GM12878 (cell line): Measurements from ENCODE around the gene UBASH3A. TPM values are rescaled to one million over a fixed set of nuclear protein-coding genes. Genes with fewer than 3 reads are reported as not detected.

Experiments
- ATAC-seq: fragments of 200-7000 bp; cut with Tn5 transposase; 3 replicates; pipeline ENCODE4 v1.9.1; 2020; ENCODE audit warnings: mild to moderate bottlenecking, moderate library complexity
- BruUV-seq: library from RNA; stranded (reverse); fragments of 400-500 nt; replicated peaks from 2 replicates; lab custom pipeline; 2021; lab: Mats Ljungman, UMichigan
- CTCF ChIA-PET: fragments of 300-600 bp; sonication (Branson Sonifier 250); formaldehyde crosslinking; extraction: SDS; loops from one replicate; lab custom pipeline; 2021; ENCODE audit warnings: inconsistent platforms; lab: Yijun Ruan, JAX
- POLR2A ChIA-PET: fragments of 350-600 bp; formaldehyde crosslinking; extraction: SDS; loops from one replicate; lab custom pipeline; 2021; ENCODE audit warnings: inconsistent platforms; lab: Charles Lee
- RAD21 ChIA-PET: fragments of 300-600 bp; sonication (Branson Sonifier 250); formaldehyde crosslinking; loops from one replicate; lab custom pipeline; 2023; ENCODE audit warnings: antibody characterized with exemption; ENCODE audit not compliant: unreplicated experiment; lab: Charles Lee
- SMC1A ChIA-PET: fragments of 300-600 bp; sonication (Branson Sonifier 250); formaldehyde crosslinking; loops from one replicate; lab custom pipeline; 2023; ENCODE audit not compliant: unreplicated experiment, uncharacterized antibody; lab: Charles Lee
- DNase-seq: peaks from one replicate; pipeline ENCODE4 v3.0.0-alpha.2; 2011; ENCODE audit warnings: low read depth, low spot score
- FAIRE-seq: peaks from 3 replicates; lab custom pipeline; 2011; peaks lifted over from hg19 to GRCh38; lab: Jason Lieb, UNC
- H2AFZ ChIP-seq: 2 replicates; pipeline ENCODE4 v1.6.0; 2011; ENCODE audit warnings: low read depth, low read length, control low read depth; ENCODE audit not compliant: control insufficient read depth
- H3K27ac ChIP-seq: 2 replicates; pipeline ENCODE4 v1.5.1; 2011; ENCODE audit warnings: control low read depth; ENCODE audit not compliant: control insufficient read depth, insufficient read depth
- H3K27me3 ChIP-seq, 2 experiments: replicated peaks in 1 of 2; 2 replicates each; pipeline versions ENCODE4 v1.6.0 to v1.6.1; 2011; ENCODE audit warnings: low read length in 1 of 2; ENCODE audit not compliant: control insufficient read depth in 2 of 2, insufficient read depth in 2 of 2
- H3K36me3 ChIP-seq, 2 experiments: 2 replicates each; pipeline ENCODE4 v1.5.1; 2011; ENCODE audit warnings: low read length in 1 of 2; ENCODE audit not compliant: control insufficient read depth in 2 of 2, insufficient read depth in 2 of 2
- H3K4me1 ChIP-seq: 2 replicates; pipeline ENCODE4 v1.6.1; 2011; ENCODE audit warnings: mild to moderate bottlenecking, low read length, moderate library complexity, mixed read lengths; ENCODE audit not compliant: control insufficient read depth, insufficient read depth
- H3K4me2 ChIP-seq: 2 replicates; pipeline ENCODE4 v1.6.0; 2011; ENCODE audit warnings: control low read depth; ENCODE audit not compliant: control insufficient read depth, insufficient read depth
- H3K4me3 ChIP-seq: fragments of 200-600 bp; sonication (generic); 2 replicates; pipeline ENCODE4 v1.5.1; 2016
- H3K79me2 ChIP-seq: 2 replicates; pipeline ENCODE4 v1.6.0; 2011; ENCODE audit warnings: low read length; ENCODE audit not compliant: control insufficient read depth, insufficient read depth
- H3K9ac ChIP-seq: 2 replicates; pipeline ENCODE4 v1.8.0; 2011; ENCODE audit warnings: low read length, control low read depth, mixed read lengths; ENCODE audit not compliant: control insufficient read depth, insufficient read depth
- H3K9me3 ChIP-seq: replicated peaks from 3 replicates; pipeline ENCODE4 v1.5.1; 2011; ENCODE audit warnings: mild to moderate bottlenecking, low read length; ENCODE audit not compliant: control insufficient read depth, insufficient read depth
- H4K20me1 ChIP-seq: 2 replicates; pipeline ENCODE4 v1.6.0; 2011; ENCODE audit not compliant: control insufficient read depth, insufficient read depth
- ATF3 ChIP-seq: IDR thresholded peaks from 2 replicates; pipeline ENCODE4 v1.6.1; 2011; ENCODE audit warnings: low read depth, mild to moderate bottlenecking, low read length, moderate library complexity, borderline replicate concordance; ENCODE audit errors: extremely low read depth
- CREM ChIP-seq: IDR thresholded peaks from 2 replicates; pipeline ENCODE4 v1.6.1; 2014; ENCODE audit warnings: antibody characterized with exemption, low read depth
- FOXM1 ChIP-seq: IDR thresholded peaks from 2 replicates; pipeline ENCODE4 v1.6.1; 2012; ENCODE audit warnings: low read depth, mild to moderate bottlenecking, inconsistent platforms, low read length, moderate library complexity
- HDGF ChIP-seq: fragments of 450-650 bp; IDR thresholded peaks from 2 replicates; pipeline ENCODE4 v1.6.1; 2016; ENCODE audit warnings: antibody characterized with exemption
- JUND ChIP-seq: IDR thresholded peaks from 2 replicates; pipeline ENCODE4 v1.6.1; 2012; ENCODE audit warnings: low read depth, mild to moderate bottlenecking, low read length, improper control_type of control experiment, moderate library complexity
- MEF2B ChIP-seq: fragments of 450-650 bp; IDR thresholded peaks from 2 replicates; pipeline ENCODE4 v1.6.1; 2018; ENCODE audit warnings: mild to moderate bottlenecking, moderate library complexity; ENCODE audit not compliant: partially characterized antibody, poor library complexity, severe bottlenecking
- NR2C1 ChIP-seq: fragments of 450-650 bp; IDR thresholded peaks from 2 replicates; pipeline ENCODE4 v1.6.1; 2017; ENCODE audit warnings: antibody characterized with exemption, mild to moderate bottlenecking, moderate library complexity
- PAX8 ChIP-seq: fragments of 450-650 bp; IDR thresholded peaks from 2 replicates; pipeline ENCODE4 v1.6.1; 2017; ENCODE audit warnings: mild to moderate bottlenecking, moderate library complexity
- POU2F2 ChIP-seq: IDR thresholded peaks from 3 replicates; pipeline ENCODE4 v1.6.1; 2011; ENCODE audit warnings: low read depth, mild to moderate bottlenecking, low read length, borderline replicate concordance
- SKIL ChIP-seq: fragments of 450-650 bp; IDR thresholded peaks from 2 replicates; pipeline ENCODE4 v1.6.1; 2017; ENCODE audit warnings: mild to moderate bottlenecking, low read depth, inconsistent platforms; ENCODE audit not compliant: poor library complexity, severe bottlenecking
- SREBF1 ChIP-seq: IDR thresholded peaks from 2 replicates; pipeline ENCODE4 v1.6.1; 2012; ENCODE audit warnings: mild to moderate bottlenecking, low read length
- WGBS: methylation state at CpG from one replicate; pipeline ENCODE4 v1.1.6; 2016; ENCODE audit warnings: low lambda C conversion rate; ENCODE audit not compliant: insufficient replicate concordance, insufficient coverage; ENCODE audit errors: missing lambda C conversion rate; 5-methylcytosine and 5-hydroxymethylcytosine counted together
- in situ Hi-C: fragments of 300-500 bp; cut with MboI; formaldehyde crosslinking; loops from 9 replicates; pipeline ENCODE4 v1.14.3; 2018; ENCODE audit warnings: mixed read lengths
- intact Hi-C: fragments of 100-400 bp; cut with micrococcal nuclease; formaldehyde crosslinking; loops from one replicate; pipeline ENCODE4 v1.14.2; 2022; ENCODE audit not compliant: unreplicated experiment
- polyA plus RNA-seq, 11 experiments: library from polyadenylated mRNA; depleted of rRNA in 4 of 11; unstranded in 6 of 11; stranded (reverse) in 5 of 11; fragments of >200 nt; fragmentation: Nextera tagmentation in 4 of 11; fragmentation: Illumina TruSeq in 1 of 11; extraction: Ambion mirVana in 4 of 11; extraction: Trizol in 1 of 11; gene quantifications; 1 replicate in 1 of 11; 2 replicates in 10 of 11; pipeline versions ENCODE4 v1.2.1 to v1.2.3, GENCODE V29; 2011 to 2016; ENCODE audit warnings: inconsistent platforms in 2 of 11, missing spikeins in 2 of 11, low read depth in 1 of 11
- total RNA-seq, 4 experiments: library from RNA; depleted of rRNA in 3 of 4; stranded (reverse); fragments of >200 nt in 3 of 4; fragmentation: Illumina TruSeq in 1 of 4; extraction: Trizol in 1 of 4; gene quantifications; 2 replicates each; pipeline versions ENCODE4 v1.2.1 to v1.2.3, GENCODE V29; 2013 to 2021

Gene UBASH3A
- total and polyA plus RNA-seq, 10 of the 15 experiments (the other 5 are each of a cell fraction or from before 2014, with no cell fraction given), result 0.04 to 0.39 (median 0.23) TPM; not detected in 1

GRCh38 chr21:42490720-42491119 lies 87.0 kb downstream of the UBASH3A start (continued):
- TF ChIP-seq JUND (no peak), CREM (no peak), SKIL (no peak)

GRCh38 chr21:42491328-42491727 lies 87.6 kb downstream of the UBASH3A start:
- ATAC-seq, result no peak
- intact Hi-C loops, result no loop called here
- no peak for TF ChIP-seq POU2F2
- TF ChIP-seq MEF2B, result no peak
- no peak for TF ChIP-seq FOXM1
- TF ChIP-seq NR2C1, result no peak
- TF ChIP-seq ATF3, result no peak
- no peak for TF ChIP-seq SREBF1
- TF ChIP-seq HDGF, result no peak
- TF ChIP-seq JUND, result no peak
- TF ChIP-seq PAX8, result no peak

More at GRCh38 chr21:42491328-42491727, 87.6 kb downstream of the UBASH3A start:
- Histone ChIP-seq H3K9me3 (no peaks in the 10 kb centered on the region; the same call in 2 of the 3 replicates), H3K4me3 (no peak overlapping the region), H3K4me2 (no peak overlapping the region), H3K27me3 (no peaks in the 10 kb centered on the region), H3K36me3 (no peaks in the 10 kb centered on the region), H3K79me2 (no peaks in the 10 kb centered on the region), H2AFZ (no peak overlapping the region), H3K4me1 (peaks cover 9% of the 10 kb centered on the region), H3K27ac (no peak overlapping the region), H3K9ac (no peak overlapping the region), H4K20me1 (no peaks in the 10 kb centered on the region)
- ChIA-PET CTCF (interaction anchor here (1.2 to 1.4 kb wide), 2 partner anchors 13 to 24 kb away, joined by 3 read pairs; no protein-coding TSS in a partner anchor), SMC1A (interaction anchor here (1.0 to 1.4 kb wide), 4 partner anchors 12 to 24 kb away, joined by 3 to 8 read pairs (median 3); no protein-coding TSS in a partner anchor), RAD21 (interaction anchor here (3.1 to 4.0 kb wide), 2 partner anchors 24 to 44 kb away, joined by 9 to 16 read pairs; no protein-coding TSS in a partner anchor), POLR2A (interaction anchor here (1.2 kb wide), 1 partner anchor 45 kb away, joined by 4 read pairs; no protein-coding TSS in a partner anchor)
- in situ Hi-C loops, result no loop called here
- BruUV-seq, result no TSS peak
- FAIRE-seq (no peak), DNase-seq (no peak)
- 0% methylated on average over 1 of the region's 1 CpG for WGBS
